CD4-positive, alpha-beta T cell (primary cell): ENCODE results near the gene TTC28. TPM values are rescaled to one million over a fixed set of nuclear protein-coding genes. Genes with fewer than 3 reads are reported as not detected.

Experiments
- ATAC-seq: fragments of 200-7000 bp; cut with Tn5 transposase; one replicate; pipeline ENCODE4 v1.10.0; 2022; ENCODE audit warnings: mild to moderate bottlenecking; ENCODE audit not compliant: poor library complexity
- CTCF ChIA-PET: fragments of 350-600 bp; sonication (Branson Sonifier 250); formaldehyde crosslinking; loops from one replicate; lab custom pipeline; 2021; ENCODE audit warnings: antibody characterized with exemption, inconsistent platforms; lab: Charles Lee
- POLR2A ChIA-PET: fragments of 350-600 bp; sonication (Branson Sonifier 250); formaldehyde crosslinking; loops from one replicate; lab custom pipeline; 2021; ENCODE audit warnings: antibody characterized with exemption, inconsistent platforms; lab: Charles Lee
- DNase-seq, 14 experiments: peaks; one replicate each; pipeline ENCODE4 v3.0.0-alpha.2; 2013 to 2020; ENCODE audit warnings: mixed read lengths in 2 of 14
- H3K27ac ChIP-seq, 2 donors: one replicate each; pipeline versions ENCODE4 v1.5.1 to v1.7.0; 2013; ENCODE audit warnings: low read length in 2 of 2, low read depth in 1 of 2, mild to moderate bottlenecking in 1 of 2
- H3K27me3 ChIP-seq, 2 experiments: 1 replicate in 1 of 2; 2 replicates in 1 of 2; pipeline versions ENCODE4 v1.6.1 to v1.7.0; 2013; ENCODE audit warnings: low read length in 2 of 2, control low read depth in 1 of 2, mild to moderate bottlenecking in 1 of 2, moderate library complexity in 1 of 2; ENCODE audit not compliant: insufficient read depth in 2 of 2, control insufficient read depth in 1 of 2
- H3K36me3 ChIP-seq: one replicate; pipeline ENCODE4 v1.6.1; 2013; ENCODE audit warnings: low read length, control low read depth; ENCODE audit not compliant: insufficient read depth
- H3K4me1 ChIP-seq: one replicate; pipeline ENCODE4 v1.6.1; 2013; ENCODE audit warnings: low read length, control low read depth; ENCODE audit not compliant: insufficient read depth
- H3K4me3 ChIP-seq: one replicate; pipeline ENCODE4 v1.5.1; 2013; ENCODE audit warnings: mild to moderate bottlenecking, low read length, moderate library complexity
- H3K9me3 ChIP-seq, 2 experiments: 1 replicate in 1 of 2; 2 replicates in 1 of 2; pipeline versions ENCODE4 v1.6.1 to v1.7.0; 2013; ENCODE audit warnings: low read length in 2 of 2, mild to moderate bottlenecking in 2 of 2, control low read depth in 1 of 2, moderate library complexity in 1 of 2; ENCODE audit not compliant: control insufficient read depth in 1 of 2, insufficient read depth in 1 of 2
- H3K27ac Mint-ChIP-seq: one replicate; pipeline ENCODE4 v1.8.0; 2020; ENCODE audit warnings: mixed read lengths
- H3K27me3 Mint-ChIP-seq: one replicate; pipeline ENCODE4 v1.8.0; 2021; ENCODE audit warnings: mixed read lengths
- H3K36me3 Mint-ChIP-seq: one replicate; pipeline ENCODE4 v1.8.0; 2021; ENCODE audit warnings: low read depth, mixed read lengths
- H3K4me1 Mint-ChIP-seq: one replicate; pipeline ENCODE4 v1.8.0; 2021; ENCODE audit warnings: low read depth, mixed read lengths
- H3K4me3 Mint-ChIP-seq: one replicate; pipeline ENCODE4 v1.8.0; 2020; ENCODE audit warnings: mild to moderate bottlenecking, mixed read lengths
- H3K9me3 Mint-ChIP-seq: one replicate; pipeline ENCODE4 v1.8.0; 2020; ENCODE audit warnings: mixed read lengths
- intact Hi-C, 2 experiments: fragments of 100-400 bp; cut with DNase I in 1 of 2; cut with micrococcal nuclease in 1 of 2; formaldehyde crosslinking; loops; one replicate each; pipeline versions ENCODE4 v1.15.1 to v1.9.0; 2023 to 2025; cut with DNase I, micrococcal nuclease
- total RNA-seq, 174 experiments: library from RNA in 2 of 174; stranded (reverse) in 2 of 174; gene quantifications; one replicate each; pipeline ENCODE4 v1.2.3 and lab custom pipeline; 2021 to 2026
- TF ChIP-seq, protein P1 (sequence below): fragments of 200-600 bp; IDR thresholded peaks from one replicate; pipeline ENCODE4 v1.8.0; 2022; ENCODE audit warnings: antibody characterized with exemption, mild to moderate bottlenecking

Gene TTC28
- total RNA-seq, 2 experiments from 2014 or later, result 4.6 to 5.7 TPM

DNA sequence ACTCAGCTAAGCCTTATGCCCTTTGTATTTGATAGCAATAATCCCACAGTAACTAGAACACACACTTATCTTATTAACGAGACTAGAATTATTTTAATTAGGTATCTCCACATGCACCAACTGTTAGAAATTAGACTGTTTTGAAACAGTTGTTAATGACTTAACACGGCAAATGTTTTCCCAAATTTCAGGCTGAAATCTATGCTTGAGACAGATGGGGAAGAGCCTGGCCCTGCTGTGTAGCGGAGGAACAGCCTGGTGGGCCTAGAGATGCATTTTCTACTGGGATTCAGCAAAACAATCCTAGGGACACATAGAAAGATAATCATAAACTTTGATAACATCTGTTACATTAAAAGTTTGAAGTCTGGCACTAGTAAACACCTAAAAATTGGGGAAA, 273.4 kb downstream of the TTC28 start:
- H3K4me1 Mint-ChIP-seq, result no peaks in the 10 kb centered on the region
- no peaks in the 10 kb centered on the region for H3K9me3 Mint-ChIP-seq
- TF ChIP-seq, protein P1, sequence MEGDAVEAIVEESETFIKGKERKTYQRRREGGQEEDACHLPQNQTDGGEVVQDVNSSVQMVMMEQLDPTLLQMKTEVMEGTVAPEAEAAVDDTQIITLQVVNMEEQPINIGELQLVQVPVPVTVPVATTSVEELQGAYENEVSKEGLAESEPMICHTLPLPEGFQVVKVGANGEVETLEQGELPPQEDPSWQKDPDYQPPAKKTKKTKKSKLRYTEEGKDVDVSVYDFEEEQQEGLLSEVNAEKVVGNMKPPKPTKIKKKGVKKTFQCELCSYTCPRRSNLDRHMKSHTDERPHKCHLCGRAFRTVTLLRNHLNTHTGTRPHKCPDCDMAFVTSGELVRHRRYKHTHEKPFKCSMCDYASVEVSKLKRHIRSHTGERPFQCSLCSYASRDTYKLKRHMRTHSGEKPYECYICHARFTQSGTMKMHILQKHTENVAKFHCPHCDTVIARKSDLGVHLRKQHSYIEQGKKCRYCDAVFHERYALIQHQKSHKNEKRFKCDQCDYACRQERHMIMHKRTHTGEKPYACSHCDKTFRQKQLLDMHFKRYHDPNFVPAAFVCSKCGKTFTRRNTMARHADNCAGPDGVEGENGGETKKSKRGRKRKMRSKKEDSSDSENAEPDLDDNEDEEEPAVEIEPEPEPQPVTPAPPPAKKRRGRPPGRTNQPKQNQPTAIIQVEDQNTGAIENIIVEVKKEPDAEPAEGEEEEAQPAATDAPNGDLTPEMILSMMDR, result no peak
- no peak overlapping the region for H3K4me3 Mint-ChIP-seq
- Histone ChIP-seq H3K27ac (no peak overlapping the region), H3K9me3 (no peaks in the 10 kb centered on the region), H3K4me3 (no peak overlapping the region), H3K36me3 (no peaks in the 10 kb centered on the region), H3K27me3 (no peaks in the 10 kb centered on the region), H3K4me1 (no peaks in the 10 kb centered on the region)
- ATAC-seq, result no peak
- ChIA-PET CTCF (no interaction called here), POLR2A (no interaction called here)
- no peak for DNase-seq
- H3K27me3 Mint-ChIP-seq, result no peaks in the 10 kb centered on the region
- intact Hi-C loops, result no loop called here
- H3K27ac Mint-ChIP-seq, result no peak overlapping the region
- H3K36me3 Mint-ChIP-seq, result no peaks in the 10 kb centered on the region

DNA sequence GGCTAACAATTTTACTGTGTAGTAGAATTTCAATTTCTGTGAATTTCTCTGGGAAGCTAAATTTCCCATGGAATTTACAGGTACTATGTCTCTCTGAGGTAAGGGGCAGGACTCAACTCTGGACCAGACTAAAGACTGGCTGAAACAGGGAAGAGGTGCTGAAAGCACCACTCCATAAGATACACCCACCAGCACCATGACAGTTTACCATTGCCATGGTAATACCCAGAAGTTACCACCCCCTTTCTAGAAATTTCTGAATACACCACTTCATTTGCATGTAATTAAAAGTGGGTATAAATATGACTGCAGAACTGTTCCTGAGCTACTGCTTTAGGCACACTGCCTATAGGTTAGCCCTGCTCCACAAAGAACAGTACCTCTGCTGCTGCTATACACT, 274.1 kb downstream of the TTC28 start:
- H3K4me1 Mint-ChIP-seq, result no peaks in the 10 kb centered on the region
- Histone ChIP-seq H3K9me3 (no peaks in the 10 kb centered on the region), H3K4me3 (no peak overlapping the region), H3K4me1 (no peaks in the 10 kb centered on the region), H3K27me3 (no peaks in the 10 kb centered on the region), H3K36me3 (no peaks in the 10 kb centered on the region), H3K27ac (no peak overlapping the region)
- no peak overlapping the region for H3K4me3 Mint-ChIP-seq
- intact Hi-C loops, result no loop called here
- DNase-seq (no peak), ATAC-seq (no peak)
- H3K36me3 Mint-ChIP-seq, result no peaks in the 10 kb centered on the region
- H3K9me3 Mint-ChIP-seq, result no peaks in the 10 kb centered on the region
- ChIA-PET CTCF (no interaction called here), POLR2A (no interaction called here)
- no peak overlapping the region for H3K27ac Mint-ChIP-seq
- no peaks in the 10 kb centered on the region for H3K27me3 Mint-ChIP-seq
- TF ChIP-seq, protein P1, result no peak

DNA sequence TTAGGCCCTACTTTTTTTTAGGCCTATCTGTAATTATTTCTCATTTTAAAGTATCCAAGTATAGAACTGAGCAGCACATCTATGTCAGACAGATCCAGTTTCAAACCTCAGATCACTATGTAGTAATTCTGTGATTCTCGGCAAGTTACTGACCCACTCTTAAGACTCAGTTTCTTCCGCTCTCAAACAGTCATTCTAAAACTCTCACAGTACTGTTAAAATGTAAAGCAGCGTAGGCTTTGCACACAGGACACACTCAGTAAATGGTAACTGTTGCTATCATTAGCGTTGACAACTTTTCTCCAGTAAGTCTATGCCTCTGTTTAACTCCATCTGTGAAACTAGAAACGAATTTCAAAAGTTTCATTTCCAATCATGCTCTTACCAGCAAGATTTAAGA, 277.1 kb downstream of the TTC28 start:
- ChIA-PET CTCF (no interaction called here), POLR2A (no interaction called here)
- DNase-seq, result no peak
- no peak overlapping the region for H3K4me3 Mint-ChIP-seq
- H3K27ac ChIP-seq, result no peak overlapping the region
- no peaks in the 10 kb centered on the region for H3K4me1 Mint-ChIP-seq
- H3K27me3 Mint-ChIP-seq, result no peaks in the 10 kb centered on the region
- intact Hi-C loops, result no loop called here
- no peaks in the 10 kb centered on the region for H3K4me1 ChIP-seq
- ATAC-seq, result no peak
- H3K9me3 ChIP-seq, result no peaks in the 10 kb centered on the region
- TF ChIP-seq, protein P1, result no peak
- H3K27ac Mint-ChIP-seq, result no peak overlapping the region
- no peak overlapping the region for H3K4me3 ChIP-seq
- no peaks in the 10 kb centered on the region for H3K36me3 ChIP-seq
- no peaks in the 10 kb centered on the region for H3K36me3 Mint-ChIP-seq
- H3K27me3 ChIP-seq, result no peaks in the 10 kb centered on the region
- H3K9me3 Mint-ChIP-seq, result no peaks in the 10 kb centered on the region
